ENCODE measurements around the gene FSTL4. TPM values are rescaled to one million over a fixed set of nuclear protein-coding genes. Genes with fewer than 3 reads are reported as not detected.

The FSTL4 gene
- polyA plus RNA-seq, 4 donors = 0.25 to 1.5 TPM; not detected in 2

DNA sequence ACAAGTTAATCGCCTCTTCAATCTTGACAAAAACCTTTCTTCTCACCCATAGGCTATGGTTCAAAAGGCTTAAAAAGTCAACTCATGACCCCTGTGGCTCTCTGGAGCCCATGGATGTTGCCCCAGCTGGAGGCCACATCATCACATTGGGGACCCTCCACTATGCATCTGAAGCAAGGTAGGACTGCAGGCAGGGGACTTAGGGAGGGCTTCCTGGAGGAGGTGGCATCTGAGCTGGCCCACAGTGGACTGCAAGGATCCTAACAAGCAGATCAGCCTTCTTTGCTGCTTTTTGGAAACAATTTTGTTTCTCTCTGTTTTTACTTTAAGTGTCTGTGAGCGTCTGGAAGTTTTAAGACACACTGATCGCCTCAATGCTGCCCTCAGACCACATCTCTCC lies 325.9 kb downstream of the FSTL4 start:
- H3K36me3 ChIP-seq (ENCODE audit: control insufficient read depth in 3 of 3, insufficient read depth in 2 of 3, low read depth in 1 of 3, low read length in 3 of 3) = no peaks in the 10 kb centered on the region
- FAIRE-seq (no peak), DNase-seq (no peak)
- H3K4me3 ChIP-seq (ENCODE audit: low read depth in 1 of 3, low read length in 3 of 3) = no peak overlapping the region
- 88 to 95% (median 95%) methylated on average over 3 of the region's 3 CpGs for WGBS, 3 donors
- H3K27ac ChIP-seq (ENCODE audit: low read depth in 1 of 3, low read length in 2 of 3) = no peak overlapping the region
- H3K4me1 ChIP-seq (ENCODE audit: control insufficient read depth in 3 of 3, insufficient read depth in 2 of 3, low read depth in 1 of 3, low read length in 2 of 3) = no peaks in the 10 kb centered on the region
- no peaks in the 10 kb centered on the region for H3K27me3 ChIP-seq (ENCODE audit: control insufficient read depth in 3 of 3, insufficient read depth in 3 of 3, low read length in 3 of 3)
- no peaks in the 10 kb centered on the region for H3K9me3 ChIP-seq (ENCODE audit: control insufficient read depth in 2 of 2, insufficient read depth in 1 of 2, low read depth in 1 of 2, low read length in 1 of 2)

DNA sequence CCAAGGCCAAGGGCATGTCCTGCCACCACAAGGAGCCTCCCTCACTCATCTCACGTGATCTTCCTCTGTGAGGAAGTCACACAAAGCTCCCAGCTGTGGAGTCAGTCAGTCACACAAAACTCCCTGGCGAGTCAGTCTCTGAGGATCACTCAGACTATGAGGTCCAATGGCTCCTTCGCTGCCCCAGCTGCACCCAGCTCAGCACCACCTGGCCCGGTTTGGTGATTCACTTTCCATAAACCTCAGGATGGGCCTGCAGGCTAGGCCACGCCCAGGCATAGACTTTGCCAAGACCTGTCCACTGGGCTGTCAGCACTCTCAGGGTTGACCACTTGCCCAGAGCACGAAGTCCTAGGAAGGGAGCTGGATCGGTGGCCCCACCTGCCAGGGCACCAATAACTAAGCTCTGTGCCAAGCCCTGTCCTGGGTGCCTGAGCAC lies 326.7 kb downstream of the FSTL4 start:
- Histone ChIP-seq H3K9me3 (ENCODE audit: control insufficient read depth in 2 of 2, insufficient read depth in 1 of 2, low read depth in 1 of 2, low read length in 1 of 2) (no peaks in the 10 kb centered on the region), H3K4me1 (ENCODE audit: control insufficient read depth in 3 of 3, insufficient read depth in 2 of 3, low read depth in 1 of 3, low read length in 2 of 3) (no peaks in the 10 kb centered on the region), H3K4me3 (ENCODE audit: low read depth in 1 of 3, low read length in 3 of 3) (no peak overlapping the region), H3K27me3 (ENCODE audit: control insufficient read depth in 3 of 3, insufficient read depth in 3 of 3, low read length in 3 of 3) (no peaks in the 10 kb centered on the region), H3K36me3 (ENCODE audit: control insufficient read depth in 3 of 3, insufficient read depth in 2 of 3, low read depth in 1 of 3, low read length in 3 of 3) (no peaks in the 10 kb centered on the region), H3K27ac (ENCODE audit: low read depth in 1 of 3, low read length in 2 of 3) (no peak overlapping the region)
- no peak for FAIRE-seq
- DNase-seq = peak in 1 of 2 donors; percentile 27
- 39 to 65% (median 52%) methylated on average over 7 of the region's 7 CpGs for WGBS, 3 donors

DNA sequence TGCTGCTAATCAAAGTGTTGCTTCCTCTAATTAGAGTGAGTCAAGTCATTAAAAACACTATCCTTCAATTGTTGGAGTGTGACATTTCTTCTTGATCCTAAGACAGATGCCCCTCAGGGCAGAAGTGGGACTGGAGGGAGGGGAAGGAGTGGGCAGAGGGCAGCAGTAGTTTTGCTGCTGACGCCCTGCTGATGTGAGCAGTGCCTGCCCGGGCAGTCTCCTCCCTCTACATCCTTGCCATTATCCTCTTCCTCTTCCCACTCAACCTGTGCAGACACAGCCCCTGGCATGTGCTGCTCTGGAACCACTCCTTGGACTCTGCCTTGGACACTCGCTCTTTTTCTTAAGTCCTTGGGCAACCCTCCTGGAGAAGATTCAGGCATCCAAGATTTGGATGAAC lies 328.0 kb downstream of the FSTL4 start:
- DNase-seq (no peak), FAIRE-seq (no peak)
- Histone ChIP-seq H3K4me1 (ENCODE audit: control insufficient read depth in 3 of 3, insufficient read depth in 2 of 3, low read depth in 1 of 3, low read length in 2 of 3) (no peaks in the 10 kb centered on the region), H3K9me3 (ENCODE audit: control insufficient read depth in 2 of 2, insufficient read depth in 1 of 2, low read depth in 1 of 2, low read length in 1 of 2) (no peaks in the 10 kb centered on the region), H3K27me3 (ENCODE audit: control insufficient read depth in 3 of 3, insufficient read depth in 3 of 3, low read length in 3 of 3) (no peaks in the 10 kb centered on the region), H3K36me3 (ENCODE audit: control insufficient read depth in 3 of 3, insufficient read depth in 2 of 3, low read depth in 1 of 3, low read length in 3 of 3) (no peaks in the 10 kb centered on the region), H3K4me3 (ENCODE audit: low read depth in 1 of 3, low read length in 3 of 3) (no peak overlapping the region), H3K27ac (ENCODE audit: low read depth in 1 of 3, low read length in 2 of 3) (no peak overlapping the region)
- WGBS, 3 donors = 72 to 77% (median 74%) methylated on average over 3 of the region's 3 CpGs

GRCh38 chr5:133278317-133278716 lies 334.0 kb downstream of the FSTL4 start:
- no peaks in the 10 kb centered on the region for H3K4me1 ChIP-seq (ENCODE audit: control insufficient read depth in 3 of 3, insufficient read depth in 2 of 3, low read depth in 1 of 3, low read length in 2 of 3)
- H3K4me3 ChIP-seq (ENCODE audit: low read depth in 1 of 3, low read length in 3 of 3) = no peak overlapping the region
- WGBS, 3 donors = 49 to 71% (median 64%) methylated on average over 4 of the region's 4 CpGs
- H3K9me3 ChIP-seq (ENCODE audit: control insufficient read depth in 2 of 2, insufficient read depth in 1 of 2, low read depth in 1 of 2, low read length in 1 of 2) = no peaks in the 10 kb centered on the region
- H3K27me3 ChIP-seq (ENCODE audit: control insufficient read depth in 3 of 3, insufficient read depth in 3 of 3, low read length in 3 of 3) = no peaks in the 10 kb centered on the region
- peak; percentile 26 to 35 for DNase-seq
- no peak for FAIRE-seq
- no peak overlapping the region for H3K27ac ChIP-seq (ENCODE audit: low read depth in 1 of 3, low read length in 2 of 3)
- H3K36me3 ChIP-seq (ENCODE audit: control insufficient read depth in 3 of 3, insufficient read depth in 2 of 3, low read depth in 1 of 3, low read length in 3 of 3) = no peaks in the 10 kb centered on the region

DNA sequence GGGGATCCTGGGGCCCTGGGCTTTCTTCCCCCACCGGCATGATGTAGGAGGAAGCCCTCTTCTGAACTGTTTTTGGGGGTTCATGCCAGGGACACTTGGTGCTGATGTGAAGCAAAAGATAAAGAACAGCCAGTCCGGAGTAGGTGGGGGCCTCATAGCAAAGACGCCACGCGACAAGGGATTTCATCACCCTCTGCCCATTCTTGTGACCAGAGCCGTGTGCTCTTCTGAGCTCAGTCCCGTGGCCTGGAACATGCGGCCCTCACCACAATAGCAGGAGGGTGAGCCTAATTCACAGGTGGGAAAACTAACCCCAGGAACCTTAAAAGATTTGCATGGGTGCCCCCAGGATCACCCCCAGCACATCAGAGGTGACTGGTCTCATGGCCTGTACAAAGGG lies 334.6 kb downstream of the FSTL4 start:
- Histone ChIP-seq H3K27ac (ENCODE audit: low read depth in 1 of 3, low read length in 2 of 3) (no peak overlapping the region), H3K4me1 (ENCODE audit: control insufficient read depth in 3 of 3, insufficient read depth in 2 of 3, low read depth in 1 of 3, low read length in 2 of 3) (no peaks in the 10 kb centered on the region), H3K27me3 (ENCODE audit: control insufficient read depth in 3 of 3, insufficient read depth in 3 of 3, low read length in 3 of 3) (no peaks in the 10 kb centered on the region), H3K9me3 (ENCODE audit: control insufficient read depth in 2 of 2, insufficient read depth in 1 of 2, low read depth in 1 of 2, low read length in 1 of 2) (no peaks in the 10 kb centered on the region), H3K36me3 (ENCODE audit: control insufficient read depth in 3 of 3, insufficient read depth in 2 of 3, low read depth in 1 of 3, low read length in 3 of 3) (no peaks in the 10 kb centered on the region), H3K4me3 (ENCODE audit: low read depth in 1 of 3, low read length in 3 of 3) (no peak overlapping the region)
- WGBS, 3 donors = 85 to 95% (median 91%) methylated on average over 8 of the region's 8 CpGs
- DNase-seq = no peak
- FAIRE-seq = no peak

- DNase-seq (no peak), FAIRE-seq (no peak)
- H3K4me1 ChIP-seq (ENCODE audit: control insufficient read depth in 3 of 3, insufficient read depth in 2 of 3, low read depth in 1 of 3, low read length in 2 of 3) = no peaks in the 10 kb centered on the region
- no peaks in the 10 kb centered on the region for H3K36me3 ChIP-seq (ENCODE audit: control insufficient read depth in 3 of 3, insufficient read depth in 2 of 3, low read depth in 1 of 3, low read length in 3 of 3)
- H3K4me3 ChIP-seq (ENCODE audit: low read depth in 1 of 3, low read length in 3 of 3) = no peak overlapping the region
- no peak overlapping the region for H3K27ac ChIP-seq (ENCODE audit: low read depth in 1 of 3, low read length in 2 of 3)
- 84 to 89% (median 88%) methylated on average over 4 of the region's 4 CpGs for WGBS, 3 donors
- H3K27me3 ChIP-seq (ENCODE audit: control insufficient read depth in 3 of 3, insufficient read depth in 3 of 3, low read length in 3 of 3) = no peaks in the 10 kb centered on the region
- H3K9me3 ChIP-seq (ENCODE audit: control insufficient read depth in 2 of 2, insufficient read depth in 1 of 2, low read depth in 1 of 2, low read length in 1 of 2) = no peaks in the 10 kb centered on the region
These were observed 336.2 kb downstream of the FSTL4 start for GRCh38 chr5:133276171-133276570.

DNA sequence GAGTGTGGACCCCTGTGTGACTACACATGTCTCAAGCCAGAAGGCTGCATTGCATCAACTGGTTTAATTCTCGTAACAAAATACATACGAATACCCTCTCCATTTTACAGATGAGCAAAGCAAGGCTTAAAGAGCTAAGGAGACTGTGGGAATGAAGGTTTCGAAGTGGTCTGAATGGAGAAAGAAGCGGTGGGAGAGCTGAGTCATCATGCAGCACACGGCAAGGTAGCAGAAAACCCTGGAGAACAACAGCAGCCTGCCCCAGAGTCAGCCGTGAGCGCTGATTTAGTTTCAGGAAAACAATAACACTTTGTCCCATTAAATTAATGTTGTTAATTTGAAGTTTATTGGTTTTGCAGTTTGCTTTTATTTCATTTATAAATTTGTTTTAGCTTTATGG lies 336.7 kb downstream of the FSTL4 start:
- FAIRE-seq (no peak), DNase-seq (no peak)
- no peaks in the 10 kb centered on the region for H3K36me3 ChIP-seq (ENCODE audit: control insufficient read depth in 3 of 3, insufficient read depth in 2 of 3, low read depth in 1 of 3, low read length in 3 of 3)
- H3K9me3 ChIP-seq (ENCODE audit: control insufficient read depth in 2 of 2, insufficient read depth in 1 of 2, low read depth in 1 of 2, low read length in 1 of 2) = no peaks in the 10 kb centered on the region
- no peak overlapping the region for H3K27ac ChIP-seq (ENCODE audit: low read depth in 1 of 3, low read length in 2 of 3)
- no peaks in the 10 kb centered on the region for H3K4me1 ChIP-seq (ENCODE audit: control insufficient read depth in 3 of 3, insufficient read depth in 2 of 3, low read depth in 1 of 3, low read length in 2 of 3)
- WGBS, 3 donors = 93 to 95% (median 93%) methylated on average over 7 of the region's 7 CpGs
- H3K27me3 ChIP-seq (ENCODE audit: control insufficient read depth in 3 of 3, insufficient read depth in 3 of 3, low read length in 3 of 3) = no peaks in the 10 kb centered on the region
- H3K4me3 ChIP-seq (ENCODE audit: low read depth in 1 of 3, low read length in 3 of 3) = no peak overlapping the region

DNA sequence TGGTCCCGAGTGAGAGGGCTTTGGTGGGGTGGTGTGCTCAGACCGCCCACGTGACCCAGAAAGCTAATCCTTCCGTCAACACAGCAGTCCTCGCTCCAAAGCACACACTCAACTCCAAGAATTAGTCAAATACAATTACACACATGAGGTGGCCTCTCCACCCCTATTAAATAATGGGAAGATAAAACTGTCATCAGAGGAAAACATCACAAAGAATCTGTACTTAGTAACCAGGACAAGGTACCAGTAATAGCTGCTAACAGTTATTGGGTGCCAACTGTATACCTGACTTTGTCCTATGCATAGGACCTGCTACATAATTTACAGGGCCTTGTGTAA lies 337.8 kb downstream of the FSTL4 start:
- Histone ChIP-seq H3K4me3 (ENCODE audit: low read depth in 1 of 3, low read length in 3 of 3) (no peak overlapping the region), H3K27ac (ENCODE audit: low read depth in 1 of 3, low read length in 2 of 3) (no peak overlapping the region), H3K36me3 (ENCODE audit: control insufficient read depth in 3 of 3, insufficient read depth in 2 of 3, low read depth in 1 of 3, low read length in 3 of 3) (no peaks in the 10 kb centered on the region), H3K9me3 (ENCODE audit: control insufficient read depth in 2 of 2, insufficient read depth in 1 of 2, low read depth in 1 of 2, low read length in 1 of 2) (no peaks in the 10 kb centered on the region), H3K4me1 (ENCODE audit: control insufficient read depth in 3 of 3, insufficient read depth in 2 of 3, low read depth in 1 of 3, low read length in 2 of 3) (no peaks in the 10 kb centered on the region), H3K27me3 (ENCODE audit: control insufficient read depth in 3 of 3, insufficient read depth in 3 of 3, low read length in 3 of 3) (no peaks in the 10 kb centered on the region)
- 51 to 68% (median 62%) methylated on average over 5 of the region's 5 CpGs for WGBS, 3 donors
- DNase-seq (peak in 1 of 2 donors; percentile 42), FAIRE-seq (no peak)

DNA sequence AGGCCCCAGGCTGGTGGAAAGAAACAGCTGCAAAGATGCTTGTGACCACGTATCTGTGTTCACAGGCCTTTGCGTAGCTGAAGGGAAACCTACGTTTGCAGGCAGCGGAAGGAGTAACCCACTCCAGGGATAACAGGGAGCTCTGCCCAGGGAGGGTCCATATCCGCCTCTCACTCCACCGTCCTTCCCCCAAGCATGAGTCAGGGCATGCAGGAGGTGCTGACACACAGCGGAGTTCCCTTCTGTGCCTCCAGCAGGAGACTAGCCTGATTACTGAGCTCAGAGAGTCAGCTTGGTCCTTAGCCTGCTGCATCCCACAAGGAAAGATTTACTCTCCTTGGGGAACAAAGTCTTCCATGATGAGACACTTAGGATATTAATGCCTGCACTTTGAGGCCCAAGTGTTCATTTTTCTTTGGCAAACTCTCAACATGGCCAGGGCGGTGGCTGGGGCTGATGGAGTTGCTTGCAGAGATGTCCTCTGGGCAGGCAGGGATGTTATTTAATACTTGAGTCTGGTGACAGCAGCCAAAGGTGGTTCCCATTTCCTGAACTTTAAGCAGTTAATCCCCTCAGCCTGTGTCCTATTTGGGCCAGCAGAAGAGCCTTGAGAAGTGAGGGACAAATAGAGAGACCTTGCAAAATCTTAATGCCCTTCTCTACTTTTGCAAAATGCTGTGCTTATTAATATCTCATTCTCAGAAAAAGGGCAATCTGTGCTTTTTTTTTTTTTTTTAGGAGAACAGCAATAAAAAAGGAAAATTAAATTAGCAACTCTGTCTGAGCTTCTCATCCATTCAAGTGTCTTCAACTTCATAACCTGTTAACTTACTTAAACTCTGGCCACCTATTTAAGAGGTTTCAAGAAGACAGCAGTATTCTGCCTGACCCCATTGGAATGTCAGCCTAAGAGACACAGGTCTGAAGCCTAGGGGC lies 338.4 kb downstream of the FSTL4 start:
- no peak overlapping the region for H3K4me3 ChIP-seq (ENCODE audit: low read depth in 1 of 3, low read length in 3 of 3)
- FAIRE-seq (no peak), DNase-seq (no peak)
- H3K9me3 ChIP-seq (ENCODE audit: control insufficient read depth in 2 of 2, insufficient read depth in 1 of 2, low read depth in 1 of 2, low read length in 1 of 2) = no peaks in the 10 kb centered on the region
- no peak overlapping the region for H3K27ac ChIP-seq (ENCODE audit: low read depth in 1 of 3, low read length in 2 of 3)
- no peaks in the 10 kb centered on the region for H3K4me1 ChIP-seq (ENCODE audit: control insufficient read depth in 3 of 3, insufficient read depth in 2 of 3, low read depth in 1 of 3, low read length in 2 of 3)
- H3K27me3 ChIP-seq (ENCODE audit: control insufficient read depth in 3 of 3, insufficient read depth in 3 of 3, low read length in 3 of 3) = no peaks in the 10 kb centered on the region
- no peaks in the 10 kb centered on the region for H3K36me3 ChIP-seq (ENCODE audit: control insufficient read depth in 3 of 3, insufficient read depth in 2 of 3, low read depth in 1 of 3, low read length in 3 of 3)
- 77 to 88% (median 85%) methylated on average over 8 of the region's 8 CpGs for WGBS, 3 donors

All from small intestine (tissue), 7 donors.